Activated CD4-positive, alpha-beta T cell treated with anti-CD3 and anti-CD28 coated beads, Interleukin-2, amount 50 U/mL, for 16 hours (primary cell): ENCODE results near the gene NPIPB2.
"Not testable (repeated sequence)": the region's sequence is repeated elsewhere in the genome, so short reads cannot be mapped to it uniquely, and the experiment has no call there.

Experiments
- DNase-seq: peaks from one replicate; pipeline ENCODE4 v3.0.0-alpha.2; 2020

NPIPB2 gene

GRCh38 chr16:11957591-11958395 is 15.9 kb upstream of the NPIPB2 start:
- no peak for DNase-seq

GRCh38 chr16:11956558-11956957 is 14.7 kb upstream of the NPIPB2 start:
- no peak for DNase-seq

- DNase-seq: no peak
Observed at GRCh38 chr16:11955713-11956123, 13.9 kb upstream of the NPIPB2 start.

GRCh38 chr16:11953576-11953975 is 11.7 kb upstream of the NPIPB2 start:
- not testable (repeated sequence) for DNase-seq

GRCh38 chr16:11950388-11950787 is 8.5 kb upstream of the NPIPB2 start:
- no peak for DNase-seq

GRCh38 chr16:11949527-11949926 is 7.7 kb upstream of the NPIPB2 start:
- peak; percentile 34 for DNase-seq

- no peak for DNase-seq
Observed at GRCh38 chr16:11948819-11949218, 7.0 kb upstream of the NPIPB2 start.

- DNase-seq: no peak
Observed at GRCh38 chr16:11946433-11946832, 4.6 kb upstream of the NPIPB2 start.

- DNase-seq: not testable (repeated sequence)
Observed at GRCh38 chr16:11927350-11927749, 14.5 kb downstream of the NPIPB2 start.

- DNase-seq: not testable (repeated sequence)
Observed at GRCh38 chr16:11924046-11924445, 17.8 kb downstream of the NPIPB2 start.

GRCh38 chr16:11916524-11917285 is 25.1 kb downstream of the NPIPB2 start:
- no peak for DNase-seq

- DNase-seq: peak; percentile 99
Observed at GRCh38 chr16:11915644-11916523, 26.0 kb downstream of the NPIPB2 start, which contains the start of gene GSPT1. TSS of gene GSPT1 (minus strand) at chr16:11915956. CDS start at chr16:11915720, 236 bp downstream.

GRCh38 chr16:11915114-11915643 is 26.7 kb downstream of the NPIPB2 start:
- peak; percentile 23 for DNase-seq

GRCh38 chr16:11914210-11915113 is 27.4 kb downstream of the NPIPB2 start:
- DNase-seq: peak; percentile 53

- DNase-seq: peak; percentile 26
Observed at GRCh38 chr16:11913425-11914079, 28.3 kb downstream of the NPIPB2 start.

- DNase-seq: no peak
Observed at GRCh38 chr16:11909653-11910545, 31.9 kb downstream of the NPIPB2 start.

GRCh38 chr16:11907160-11907970 is 34.5 kb downstream of the NPIPB2 start:
- DNase-seq: no peak

GRCh38 chr16:11903906-11904305 is 37.9 kb downstream of the NPIPB2 start:
- DNase-seq: no peak

- DNase-seq: peak; percentile 23
Observed at GRCh38 chr16:11901091-11901490, 40.8 kb downstream of the NPIPB2 start.
